Measurements from ENCODE around the gene SYNDIG1. TPM values are rescaled to one million over a fixed set of nuclear protein-coding genes. Genes with fewer than 3 reads are reported as not detected.

SYNDIG1 gene
- total and polyA plus RNA-seq, 2 of the 4 experiments (the other 2 are of a cell fraction), result not detected

GRCh38 chr20:24465159-24465558 lies 4.3 kb upstream of the SYNDIG1 start:
- peaks cover 22% of the 10 kb centered on the region for H3K27me3 ChIP-seq (ENCODE audit: control insufficient read depth, insufficient read depth, low read length)
- H4K5ac ChIP-seq (ENCODE audit: low read depth, low read length), result no peak overlapping the region
- H4K20me1 ChIP-seq (ENCODE audit: insufficient read depth, low read length), result no peaks in the 10 kb centered on the region
- POLR2A ChIA-PET (ENCODE audit: unreplicated experiment), result no interaction called here
- no peak overlapping the region for H2AFZ ChIP-seq (replicated peaks; ENCODE audit: low read length, poor library complexity)
- in situ Hi-C loops (cut with MboI; ENCODE audit: low sequenced_read_pairs), result no loop called here
- H2BK5ac ChIP-seq (ENCODE audit: low read depth, low read length, poor library complexity, severe bottlenecking), result no peak overlapping the region
- intact Hi-C loops (cut with micrococcal nuclease), result no loop called here
- H3K18ac ChIP-seq (ENCODE audit: low read depth, low read length), result no peak overlapping the region
- WGBS, 2 experiments (ENCODE audit: extremely low coverage in 2 of 2, insufficient read length in 1 of 2), result 83% methylated on average over 1 of the region's 3 CpGs; no CpG with 5 or more reads in 1 of the 2 experiments
- H2AK9ac ChIP-seq (replicated peaks; ENCODE audit: low read depth, low read length, poor library complexity), result no peak overlapping the region
- H3K79me1 ChIP-seq (ENCODE audit: low read depth in 1 of 2, low read length in 2 of 2), result no peaks in the 10 kb centered on the region
- no peak overlapping the region for H3K4me3 ChIP-seq (ENCODE audit: insufficient read depth, low read depth, low read length)
- H3K9me3 ChIP-seq (ENCODE audit: control insufficient read depth, insufficient read depth, low read length), result no peaks in the 10 kb centered on the region
- no peaks in the 10 kb centered on the region for H3K36me3 ChIP-seq (ENCODE audit: control insufficient read depth, insufficient read depth, low read length)
- H3K27ac ChIP-seq (ENCODE audit: insufficient read depth, low read length), result no peak overlapping the region
- H3K9ac ChIP-seq (ENCODE audit: low read depth, low read length), result no peak overlapping the region
- DNase-seq, result no peak
- no peaks in the 10 kb centered on the region for H3K9me1 ChIP-seq (ENCODE audit: insufficient read depth, low read length)
- no peak overlapping the region for H3K4ac ChIP-seq (ENCODE audit: low read depth, low read length)
- H2AK5ac ChIP-seq (ENCODE audit: low read depth, low read length), result no peak overlapping the region
- CTCF ChIA-PET, result no interaction called here
- H2BK20ac ChIP-seq (ENCODE audit: low read depth, low read length), result no peak overlapping the region
- no peak overlapping the region for H4K8ac ChIP-seq (ENCODE audit: low read depth in 2 of 2, low read length in 2 of 2)
- no peak overlapping the region for H4K91ac ChIP-seq (ENCODE audit: insufficient read depth, low read depth, low read length)
- no peak overlapping the region for H3K23ac ChIP-seq (ENCODE audit: low read depth, low read length)
- dilution Hi-C loops (cut with HindIII; ENCODE audit: low sequenced_read_pairs, unreplicated experiment), result no loop called here
- H3K4me1 ChIP-seq (ENCODE audit: control insufficient read depth, insufficient read depth, low read length), result no peaks in the 10 kb centered on the region
- H3K14ac ChIP-seq (replicated peaks; ENCODE audit: low read depth, low read length), result no peak overlapping the region
- H3K4me2 ChIP-seq (ENCODE audit: low read depth, low read length), result no peak overlapping the region
- BruUV-seq (replicated peaks), result no TSS peak
- TF ChIP-seq, protein P1, sequence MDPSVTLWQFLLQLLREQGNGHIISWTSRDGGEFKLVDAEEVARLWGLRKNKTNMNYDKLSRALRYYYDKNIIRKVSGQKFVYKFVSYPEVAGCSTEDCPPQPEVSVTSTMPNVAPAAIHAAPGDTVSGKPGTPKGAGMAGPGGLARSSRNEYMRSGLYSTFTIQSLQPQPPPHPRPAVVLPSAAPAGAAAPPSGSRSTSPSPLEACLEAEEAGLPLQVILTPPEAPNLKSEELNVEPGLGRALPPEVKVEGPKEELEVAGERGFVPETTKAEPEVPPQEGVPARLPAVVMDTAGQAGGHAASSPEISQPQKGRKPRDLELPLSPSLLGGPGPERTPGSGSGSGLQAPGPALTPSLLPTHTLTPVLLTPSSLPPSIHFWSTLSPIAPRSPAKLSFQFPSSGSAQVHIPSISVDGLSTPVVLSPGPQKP (IDR thresholded peaks at IDR 0.05; ENCODE audit: borderline replicate concordance, low read depth, low read length), result no peak
- TF ChIP-seq RAD21 (IDR thresholded peaks at IDR 0.05; ENCODE audit: low read length), result no peak
- no peak for TF ChIP-seq MAZ (IDR thresholded peaks at IDR 0.05; ENCODE audit: borderline replicate concordance, low read depth, low read length)
- TF ChIP-seq, protein P2, sequence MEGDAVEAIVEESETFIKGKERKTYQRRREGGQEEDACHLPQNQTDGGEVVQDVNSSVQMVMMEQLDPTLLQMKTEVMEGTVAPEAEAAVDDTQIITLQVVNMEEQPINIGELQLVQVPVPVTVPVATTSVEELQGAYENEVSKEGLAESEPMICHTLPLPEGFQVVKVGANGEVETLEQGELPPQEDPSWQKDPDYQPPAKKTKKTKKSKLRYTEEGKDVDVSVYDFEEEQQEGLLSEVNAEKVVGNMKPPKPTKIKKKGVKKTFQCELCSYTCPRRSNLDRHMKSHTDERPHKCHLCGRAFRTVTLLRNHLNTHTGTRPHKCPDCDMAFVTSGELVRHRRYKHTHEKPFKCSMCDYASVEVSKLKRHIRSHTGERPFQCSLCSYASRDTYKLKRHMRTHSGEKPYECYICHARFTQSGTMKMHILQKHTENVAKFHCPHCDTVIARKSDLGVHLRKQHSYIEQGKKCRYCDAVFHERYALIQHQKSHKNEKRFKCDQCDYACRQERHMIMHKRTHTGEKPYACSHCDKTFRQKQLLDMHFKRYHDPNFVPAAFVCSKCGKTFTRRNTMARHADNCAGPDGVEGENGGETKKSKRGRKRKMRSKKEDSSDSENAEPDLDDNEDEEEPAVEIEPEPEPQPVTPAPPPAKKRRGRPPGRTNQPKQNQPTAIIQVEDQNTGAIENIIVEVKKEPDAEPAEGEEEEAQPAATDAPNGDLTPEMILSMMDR (conservative IDR thresholded peaks at IDR 0.05; ENCODE audit: low read depth, low read length), result no peak
- no peak for TF ChIP-seq NFE2L2 (IDR thresholded peaks at IDR 0.05; ENCODE audit: low read depth, low read length)
- no peak overlapping the region for H2BK120ac ChIP-seq (ENCODE audit: low read depth, low read length)
- ATAC-seq (ENCODE audit: low read depth), result no peak
- H3K56ac ChIP-seq (ENCODE audit: extremely low read depth, insufficient read depth, low read length), result no peak overlapping the region
- H2BK15ac ChIP-seq (ENCODE audit: low read depth, low read length), result no peak overlapping the region

Data from IMR-90 (cell line).